Activated CD8-positive, alpha-beta memory T cell treated with anti-CD3 and anti-CD28 coated beads for 24 hours (primary cell): Measurements from ENCODE around the gene LCLAT1.

ENCODE experiments used
- DNase-seq: peaks from one replicate; pipeline ENCODE4 v3.0.0-alpha.2; 2020

LCLAT1 gene

GRCh38 chr2:30649828-30650227, 202.8 kb downstream of the LCLAT1 start:
- no peak for DNase-seq

GRCh38 chr2:30652271-30652915, 205.3 kb downstream of the LCLAT1 start:
- no peak for DNase-seq

- DNase-seq = no peak
Measured at GRCh38 chr2:30653847-30654246, 206.8 kb downstream of the LCLAT1 start.

GRCh38 chr2:30654404-30654803, 207.4 kb downstream of the LCLAT1 start:
- DNase-seq = no peak

- no peak for DNase-seq
Measured at GRCh38 chr2:30655211-30655610, 208.2 kb downstream of the LCLAT1 start.

- no peak for DNase-seq
Measured at GRCh38 chr2:30655660-30656059, 208.6 kb downstream of the LCLAT1 start.

- DNase-seq = no peak
Measured at GRCh38 chr2:30656079-30656478, 209.0 kb downstream of the LCLAT1 start.

GRCh38 chr2:30661173-30662107, 214.4 kb downstream of the LCLAT1 start:
- DNase-seq = no peak

- DNase-seq = no peak
Measured at GRCh38 chr2:30662268-30663131, 215.5 kb downstream of the LCLAT1 start.

- no peak for DNase-seq
Measured at GRCh38 chr2:30663321-30663720, 216.3 kb downstream of the LCLAT1 start.

GRCh38 chr2:30663806-30664205, 216.8 kb downstream of the LCLAT1 start:
- no peak for DNase-seq

- DNase-seq = no peak
Measured at GRCh38 chr2:30664761-30665358, 217.8 kb downstream of the LCLAT1 start.

GRCh38 chr2:30665761-30666265, 218.8 kb downstream of the LCLAT1 start:
- DNase-seq = no peak

GRCh38 chr2:30666266-30666874, 219.3 kb downstream of the LCLAT1 start:
- DNase-seq = no peak

- no peak for DNase-seq
Measured at GRCh38 chr2:30670453-30670852, 223.4 kb downstream of the LCLAT1 start.

- no peak for DNase-seq
Measured at GRCh38 chr2:30673127-30673526, 226.1 kb downstream of the LCLAT1 start.

GRCh38 chr2:30675758-30676157, 228.7 kb downstream of the LCLAT1 start:
- DNase-seq = no peak

- no peak for DNase-seq
Measured at GRCh38 chr2:30677231-30677630, 230.2 kb downstream of the LCLAT1 start.

- DNase-seq = no peak
Measured at GRCh38 chr2:30677861-30678385, 230.9 kb downstream of the LCLAT1 start.

GRCh38 chr2:30678410-30679137, 231.5 kb downstream of the LCLAT1 start:
- DNase-seq = no peak

- DNase-seq = no peak
Measured at GRCh38 chr2:30679426-30680088, 232.5 kb downstream of the LCLAT1 start.
